GM19467 (cell line): Measurements from ENCODE around the gene ERBIN.
"Not testable (repeated sequence)": the region's sequence is repeated elsewhere in the genome, so short reads cannot be mapped to it uniquely, and the experiment has no call there.

Experiments used
- ATAC-seq: cut with Tn5 transposase; IDR thresholded peaks from one replicate; pipeline ENCODE4 v1.9.1; 2021; ENCODE audit warnings: mild to moderate bottlenecking, moderate library complexity; ENCODE audit not compliant: unreplicated experiment

Gene ERBIN

DNA sequence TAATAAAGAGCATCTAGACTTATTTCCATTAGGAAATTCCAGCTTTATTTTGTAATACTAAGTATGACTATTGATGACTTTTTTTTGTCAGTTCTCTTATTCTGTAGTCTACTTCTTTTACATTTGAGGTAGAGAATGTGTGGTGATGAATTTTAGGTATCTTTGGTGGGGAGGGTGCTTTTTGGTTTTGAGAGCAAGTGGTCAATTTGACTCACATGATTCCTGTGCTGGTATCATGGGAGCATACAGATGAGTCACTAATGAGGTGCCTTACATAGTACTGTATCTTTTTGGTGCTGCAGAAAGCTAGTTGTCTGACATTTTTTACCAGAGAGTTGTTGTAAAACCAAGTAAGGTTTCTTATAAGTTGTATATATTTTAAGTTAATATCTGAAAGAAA, 35.3 kb downstream of the ERBIN start:
- peak; percentile 58 for ATAC-seq

DNA sequence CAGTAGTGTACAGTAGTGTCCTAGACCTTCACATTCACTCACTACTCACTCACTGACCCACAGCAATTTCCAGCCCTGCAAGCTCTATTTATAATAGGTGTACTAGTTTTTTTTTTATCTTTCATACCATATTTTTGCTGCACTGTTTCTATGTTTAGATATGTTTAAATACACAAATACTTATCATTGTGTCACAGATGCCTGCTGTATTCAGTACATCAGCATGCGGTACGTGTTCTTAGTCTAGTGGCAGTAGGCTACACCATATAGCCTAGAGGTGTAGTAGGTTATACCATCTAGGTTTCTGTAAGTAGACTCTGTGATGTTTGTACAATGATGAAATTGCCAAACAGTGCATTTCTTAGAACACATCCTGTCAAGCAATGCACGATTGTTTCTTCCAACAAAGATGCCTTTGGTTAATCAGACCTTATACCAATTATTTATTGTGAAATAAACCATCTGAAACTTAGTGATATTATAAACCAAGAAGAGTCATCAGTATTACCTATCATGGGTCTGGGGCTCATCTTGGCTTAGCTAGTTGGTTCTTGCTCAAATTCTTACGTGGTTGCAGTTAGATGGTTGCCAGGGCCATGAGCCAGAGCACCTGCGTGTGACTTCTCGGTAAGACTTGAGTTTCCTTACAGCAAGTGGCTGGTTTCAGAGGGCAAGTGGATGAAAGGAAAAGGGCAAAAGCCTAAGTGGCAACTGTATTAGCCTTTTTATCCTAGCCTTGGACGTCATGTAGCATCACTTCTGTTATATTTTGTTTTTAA, 41.1 kb downstream of the ERBIN start:
- ATAC-seq: no peak

DNA sequence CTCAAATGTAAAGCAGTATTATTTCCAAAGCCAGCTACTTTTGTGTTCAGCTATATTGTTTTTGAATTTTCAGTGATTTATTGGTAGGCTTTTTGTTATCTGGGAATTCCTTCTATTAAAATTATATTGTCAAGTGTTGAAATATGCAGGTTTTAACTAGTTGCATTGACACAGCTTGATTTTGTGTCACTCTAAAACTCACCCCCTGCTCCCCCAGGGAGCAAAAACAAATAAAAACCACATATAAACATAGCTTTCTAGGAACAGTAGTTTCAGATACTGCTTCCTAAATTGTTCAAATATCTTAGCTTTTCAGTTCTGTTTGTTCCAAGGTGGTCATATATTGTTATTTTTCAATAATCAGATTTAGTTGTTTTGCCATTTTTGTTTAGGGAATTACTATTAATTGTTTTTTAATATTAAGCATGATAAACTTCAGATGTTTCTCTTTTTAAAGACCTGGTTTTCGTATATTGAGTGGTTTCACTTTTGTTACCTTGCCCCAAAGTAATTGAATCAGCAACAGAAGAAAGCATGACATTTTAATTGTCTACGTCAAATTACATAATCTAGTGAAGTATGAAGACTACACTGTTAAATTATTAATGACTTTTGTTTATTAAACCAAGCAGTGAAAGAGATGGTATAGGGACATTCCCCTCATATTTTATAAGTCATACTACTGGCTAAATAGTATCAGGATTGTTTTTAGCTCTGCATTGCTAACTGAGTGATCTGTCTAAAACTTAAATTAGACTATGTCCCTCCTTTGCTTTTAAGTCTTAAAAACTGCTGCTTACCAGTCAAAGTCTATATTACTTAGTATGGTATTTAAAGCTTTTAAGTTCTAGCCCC, 43.4 kb downstream of the ERBIN start:
- ATAC-seq: no peak

DNA sequence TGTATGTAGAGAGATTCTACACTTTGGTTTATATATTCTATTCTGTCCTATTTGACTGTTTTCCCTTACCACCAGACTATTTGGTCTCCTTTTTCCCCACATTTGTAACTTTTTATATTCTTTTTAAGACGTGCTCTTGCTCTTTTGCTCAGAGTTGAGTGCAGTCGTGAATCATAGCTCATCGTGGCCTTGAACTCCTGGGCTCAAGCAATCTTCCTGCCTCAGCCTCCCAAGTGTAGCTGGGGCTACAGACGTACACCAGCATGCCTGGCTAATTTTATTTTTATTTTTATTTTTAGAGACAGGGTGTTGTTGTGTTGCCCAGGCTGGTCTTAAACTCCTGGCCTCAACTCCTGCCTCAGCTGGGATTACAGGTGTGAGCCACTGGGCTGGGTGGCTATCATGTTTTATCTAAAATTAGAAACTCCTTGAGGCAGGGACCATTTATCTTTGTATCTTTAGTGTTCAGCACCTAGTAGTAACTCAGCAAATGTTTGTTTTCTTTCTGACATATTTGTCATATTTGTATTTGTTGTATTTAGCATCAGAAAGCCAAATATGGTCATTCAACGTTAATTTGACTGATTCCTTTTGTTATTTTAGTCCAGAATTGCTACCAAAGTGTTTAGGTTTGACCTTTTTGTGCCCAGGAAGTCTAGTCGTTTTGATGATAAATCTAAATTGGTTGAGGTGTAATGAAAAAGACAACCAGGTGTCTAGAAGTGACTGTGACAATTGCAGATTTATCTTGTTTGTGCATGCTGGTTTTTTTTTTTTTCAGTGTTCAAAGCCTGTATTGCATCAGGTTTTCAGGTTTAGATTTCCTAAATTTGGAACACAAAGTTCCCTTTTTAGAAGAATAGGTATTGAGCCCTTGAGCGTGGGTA, 44.3 kb downstream of the ERBIN start:
- ATAC-seq: no peak

DNA sequence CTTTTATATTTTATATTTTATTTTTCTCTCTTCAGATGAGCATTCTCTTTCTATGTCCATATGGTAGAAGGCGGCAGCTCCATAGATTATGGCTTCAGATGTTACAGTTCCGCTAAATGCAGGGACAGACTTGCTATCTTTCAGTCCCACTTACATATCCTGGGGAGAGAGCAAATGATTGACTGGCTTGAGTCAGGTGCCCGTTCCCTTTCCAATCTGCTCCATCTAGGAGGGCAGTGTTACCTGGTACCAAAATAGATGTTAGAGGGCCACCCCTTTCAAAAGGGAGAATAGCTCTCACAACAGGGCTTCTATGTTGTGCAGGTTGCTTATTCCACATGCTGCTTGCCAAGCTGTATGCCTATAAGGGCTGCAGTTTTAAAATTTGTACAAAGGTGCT, 45.3 kb downstream of the ERBIN start:
- no peak for ATAC-seq

DNA sequence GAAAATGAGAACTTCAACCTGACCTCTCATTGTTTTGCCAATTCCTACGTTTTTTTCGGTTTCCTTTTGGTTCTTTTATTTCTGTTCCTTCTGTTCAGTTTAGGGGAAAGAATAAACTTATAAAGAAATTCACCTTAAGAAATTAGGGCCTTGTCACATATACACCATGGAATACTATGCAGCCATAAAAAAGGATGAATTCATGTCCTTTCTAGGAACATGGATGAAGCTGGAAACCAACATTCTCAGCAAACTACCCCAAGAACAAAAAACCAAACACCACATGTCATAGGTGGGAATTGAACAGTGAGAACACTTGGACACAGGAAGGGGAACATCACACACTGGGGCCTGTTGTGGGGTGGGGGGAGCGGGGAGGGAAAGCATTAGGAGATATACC, 46.5 kb downstream of the ERBIN start:
- ATAC-seq: not testable (repeated sequence)

DNA sequence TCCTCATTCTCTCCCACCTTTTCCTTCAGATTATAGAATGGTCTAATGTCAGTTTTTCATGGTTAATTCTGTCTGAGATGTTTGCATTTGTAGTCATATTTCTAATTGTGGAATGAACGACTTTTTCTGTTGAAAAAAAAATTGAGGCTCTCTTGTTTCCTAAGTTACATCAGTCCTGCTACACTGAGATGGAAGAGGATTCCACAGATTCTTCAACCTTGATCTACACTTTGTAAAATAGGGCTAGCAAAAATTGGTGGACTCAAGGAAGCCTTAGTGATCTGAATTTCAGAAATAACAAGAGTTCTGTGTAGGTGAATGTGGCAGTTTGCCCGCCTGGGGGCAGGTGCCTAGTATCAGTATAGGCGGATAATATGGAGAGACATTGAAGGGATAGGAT, 51.9 kb downstream of the ERBIN start:
- ATAC-seq: no peak

DNA sequence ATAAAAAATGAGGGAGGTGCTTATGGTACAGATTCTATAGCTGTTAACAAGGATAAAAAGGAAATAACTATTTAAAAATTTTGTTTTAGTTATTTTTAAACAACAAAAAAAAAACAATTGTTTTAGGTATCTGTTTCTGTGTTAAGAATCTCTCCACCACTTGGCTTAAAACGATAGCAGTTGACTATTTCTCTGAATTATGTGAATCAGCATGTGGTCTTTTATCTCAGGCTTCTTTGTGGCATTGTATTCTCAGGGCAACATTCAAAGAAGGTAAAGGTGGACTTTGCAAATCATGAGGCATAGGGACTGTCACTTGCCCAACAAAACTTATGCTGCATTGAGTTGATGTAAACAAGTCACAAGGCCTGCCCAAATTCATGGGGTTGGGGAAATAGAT, 55.2 kb downstream of the ERBIN start:
- ATAC-seq: no peak

DNA sequence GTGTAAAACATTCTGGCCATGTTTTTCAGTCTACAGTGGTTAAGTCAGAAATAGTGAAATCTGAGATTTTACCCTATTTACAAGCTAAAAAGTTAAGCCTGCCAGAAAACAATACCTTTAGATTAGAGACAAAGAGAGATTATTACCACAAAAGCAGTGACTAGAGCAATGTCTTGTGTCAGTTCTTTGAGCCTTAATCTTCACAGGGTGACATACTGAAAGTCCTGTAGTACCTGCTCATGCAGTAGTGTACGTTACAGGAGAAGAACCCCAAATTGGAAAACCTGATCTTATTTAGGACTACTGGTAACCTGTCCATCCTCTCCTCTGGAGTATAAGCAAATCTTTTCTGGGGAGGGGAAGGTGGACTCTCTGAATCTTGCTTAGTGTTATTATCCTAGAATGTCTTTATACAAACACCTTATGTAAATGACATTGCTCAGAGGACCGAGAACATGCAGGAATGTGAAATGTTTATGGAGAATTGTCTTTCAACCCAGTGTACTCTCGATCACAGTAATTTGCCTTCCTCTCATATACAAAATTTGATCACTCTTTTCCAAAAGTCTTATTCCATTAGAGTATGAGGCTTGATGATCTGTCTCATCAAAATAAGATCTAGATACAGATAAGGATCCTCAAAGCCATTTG, 55.7 kb downstream of the ERBIN start:
- ATAC-seq: no peak

DNA sequence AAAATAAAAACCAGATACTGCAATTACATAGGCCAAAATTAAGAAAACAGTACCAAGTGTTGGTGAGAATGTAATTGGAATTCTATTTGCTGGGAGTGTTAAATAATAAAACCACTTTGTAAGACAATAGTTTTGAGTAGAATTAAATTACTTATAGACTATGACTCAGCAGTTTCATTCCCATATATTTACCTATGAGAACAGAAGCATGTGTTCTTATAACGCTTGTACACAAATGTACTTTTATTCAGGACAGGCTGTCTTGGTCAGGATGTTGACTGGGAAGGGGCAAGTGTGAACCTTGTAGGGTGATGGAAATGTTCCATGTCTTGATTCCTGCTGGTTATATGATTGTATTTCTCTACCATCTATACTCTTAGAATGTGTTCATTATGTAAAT, 56.3 kb downstream of the ERBIN start:
- no peak for ATAC-seq

DNA sequence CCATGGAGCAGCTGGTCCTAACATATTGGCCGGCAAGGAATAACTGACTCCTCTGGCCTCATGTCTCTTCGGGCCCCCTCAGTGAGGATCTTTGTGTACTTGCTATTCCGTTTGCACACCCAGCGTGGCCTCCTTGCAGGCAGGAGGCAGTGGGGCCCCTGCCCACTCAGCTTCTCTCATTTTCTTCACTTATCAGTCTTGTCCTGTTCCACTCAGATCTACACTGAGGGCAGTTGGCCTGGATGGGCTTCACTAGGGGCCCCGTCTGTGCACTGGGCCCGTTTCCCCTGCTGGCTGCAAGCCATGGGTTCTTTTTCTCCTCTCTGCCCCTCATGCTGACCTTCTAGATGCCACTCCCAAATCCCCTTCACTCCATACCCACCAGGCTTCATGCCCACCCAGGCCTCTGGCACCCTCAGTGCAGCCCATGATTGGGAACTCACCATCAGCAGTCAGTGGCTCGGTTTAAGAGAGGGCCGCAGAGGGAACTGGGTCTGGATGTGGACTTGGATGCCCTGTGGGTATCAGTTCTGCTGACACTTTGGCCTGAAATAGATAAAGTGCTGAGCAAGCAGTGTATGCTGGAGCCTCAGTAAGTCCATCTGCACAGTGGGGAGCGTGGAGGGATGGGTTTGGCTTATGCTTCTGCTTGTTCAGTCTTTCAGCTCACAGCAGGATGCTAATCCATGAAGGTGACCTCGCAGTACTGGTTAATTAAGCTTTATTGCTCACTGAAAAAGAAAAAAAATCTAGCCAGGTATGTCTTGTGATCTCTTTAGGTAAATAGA, 57.9 kb downstream of the ERBIN start:
- ATAC-seq: no peak

DNA sequence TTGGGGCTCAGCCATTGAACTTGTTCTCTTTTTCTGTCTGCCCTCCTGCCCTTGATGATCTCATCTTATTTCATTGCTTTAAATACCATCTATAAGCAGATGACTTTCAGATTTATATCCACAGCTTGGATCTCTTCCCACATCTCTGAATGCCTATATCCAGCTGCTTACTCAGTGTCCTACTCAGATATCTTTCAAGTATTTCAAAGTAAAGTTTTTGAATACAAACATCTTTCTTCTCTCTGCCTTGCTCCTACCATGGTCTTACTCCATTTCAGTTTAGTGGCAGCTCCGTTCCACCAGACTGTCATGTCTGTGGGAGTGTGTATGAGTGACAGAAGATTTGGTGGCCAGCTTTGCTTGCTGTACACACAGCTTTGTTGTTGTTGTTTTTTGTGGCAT, 59.7 kb downstream of the ERBIN start:
- no peak for ATAC-seq

DNA sequence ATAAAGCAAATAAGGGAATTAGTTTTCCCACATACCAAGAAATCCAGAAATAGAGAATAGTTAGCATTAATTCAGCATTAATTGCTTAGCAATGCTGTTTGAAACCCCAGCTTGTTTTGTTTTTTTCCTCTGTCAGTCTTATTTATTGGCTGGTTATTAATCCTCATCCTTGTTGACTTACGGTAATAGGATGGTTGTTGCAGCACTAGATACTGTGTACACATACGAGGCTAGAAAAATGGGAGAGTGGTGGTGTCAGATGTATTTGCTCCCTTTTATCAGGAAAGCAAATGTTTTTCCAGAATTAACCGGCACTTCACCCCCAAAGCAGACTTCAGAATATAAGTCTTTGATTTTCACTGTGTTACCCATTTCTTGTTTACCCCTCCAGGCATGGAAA, 60.4 kb downstream of the ERBIN start:
- ATAC-seq: no peak

DNA sequence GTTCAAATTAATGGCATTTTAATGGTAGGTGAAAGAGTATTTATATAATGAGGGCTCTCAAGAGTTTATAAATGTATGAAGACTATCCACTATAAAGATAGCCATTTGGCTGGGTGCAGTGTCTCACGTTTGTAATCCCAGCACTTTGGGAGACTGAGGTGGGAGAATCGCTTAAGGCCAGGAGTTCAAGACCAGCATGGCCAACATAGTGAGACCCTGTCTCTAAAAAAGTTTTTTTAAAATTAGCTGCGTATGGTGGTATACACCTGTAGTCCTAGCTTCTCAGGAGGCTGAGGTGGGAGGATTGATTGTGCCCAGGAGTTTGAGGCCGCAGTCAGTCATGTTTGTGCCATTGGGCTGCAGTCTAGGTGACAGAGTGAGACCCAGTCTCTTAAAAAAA, 61.6 kb downstream of the ERBIN start:
- ATAC-seq: no peak

DNA sequence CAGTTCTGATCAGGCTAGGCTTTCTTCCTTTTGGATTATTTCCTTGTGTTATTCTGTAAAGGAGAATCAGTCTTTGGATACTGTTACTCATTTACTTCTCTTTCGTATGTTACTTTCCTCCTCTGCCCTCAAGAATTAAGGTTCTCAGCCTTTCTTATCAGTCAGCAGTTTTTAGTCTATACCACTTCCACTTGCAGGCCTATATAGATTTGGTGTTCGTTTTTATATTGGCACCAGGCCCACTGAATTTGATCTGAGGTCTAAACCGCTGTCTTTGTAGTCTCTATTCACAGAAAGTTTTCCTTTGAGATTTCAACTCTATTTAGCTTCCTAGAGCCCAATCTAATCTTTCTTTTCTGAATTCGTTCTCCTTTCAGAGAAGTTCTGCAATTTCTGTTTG, 62.8 kb downstream of the ERBIN start:
- ATAC-seq: no peak

DNA sequence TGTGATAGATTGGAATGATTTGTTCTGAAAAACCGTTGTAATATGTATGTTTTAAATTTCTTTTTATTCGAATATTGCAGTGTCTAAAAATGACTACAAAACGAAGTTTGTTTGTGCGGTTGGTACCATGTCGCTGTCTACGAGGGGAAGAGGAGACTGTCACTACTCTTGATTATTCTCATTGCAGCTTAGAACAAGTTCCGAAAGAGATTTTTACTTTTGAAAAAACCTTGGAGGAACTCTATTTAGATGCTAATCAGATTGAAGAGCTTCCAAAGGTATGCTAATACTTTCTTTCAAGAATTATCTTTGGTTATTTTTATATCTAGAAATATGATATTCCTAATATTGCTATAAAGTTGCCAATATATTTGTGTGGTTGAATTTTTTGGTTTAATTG, 66.3 kb downstream of the ERBIN start:
- ATAC-seq: no peak

DNA sequence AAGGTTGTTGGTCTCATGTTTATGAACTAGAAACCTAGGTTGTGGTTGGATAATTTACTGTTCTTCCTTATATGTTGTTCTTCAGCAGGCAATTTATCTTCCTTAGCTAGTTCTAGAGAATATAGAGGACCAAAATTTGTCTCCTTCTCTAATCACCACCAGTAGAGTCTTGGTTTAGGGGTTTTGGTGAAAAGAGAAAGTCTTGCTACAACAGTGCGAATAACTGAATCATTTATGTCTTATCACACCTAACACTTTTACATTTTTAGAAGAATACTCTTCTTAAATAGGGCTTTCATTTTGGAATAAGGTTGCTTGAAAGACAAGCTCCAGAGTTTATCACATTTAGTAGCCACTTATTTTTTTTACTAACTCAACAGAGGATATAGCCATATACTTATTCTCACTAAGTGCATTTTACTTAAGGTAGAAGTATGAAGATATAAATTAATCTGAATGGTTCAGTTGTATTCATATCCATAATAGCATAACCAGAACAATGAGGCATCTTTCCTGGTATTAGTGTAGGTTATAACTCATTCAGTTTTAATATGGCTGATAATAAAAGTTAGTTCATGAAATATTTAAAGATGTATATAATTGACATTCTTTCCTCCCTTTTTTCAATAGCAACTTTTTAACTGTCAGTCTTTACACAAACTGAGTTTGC, 67.9 kb downstream of the ERBIN start:
- no peak for ATAC-seq

DNA sequence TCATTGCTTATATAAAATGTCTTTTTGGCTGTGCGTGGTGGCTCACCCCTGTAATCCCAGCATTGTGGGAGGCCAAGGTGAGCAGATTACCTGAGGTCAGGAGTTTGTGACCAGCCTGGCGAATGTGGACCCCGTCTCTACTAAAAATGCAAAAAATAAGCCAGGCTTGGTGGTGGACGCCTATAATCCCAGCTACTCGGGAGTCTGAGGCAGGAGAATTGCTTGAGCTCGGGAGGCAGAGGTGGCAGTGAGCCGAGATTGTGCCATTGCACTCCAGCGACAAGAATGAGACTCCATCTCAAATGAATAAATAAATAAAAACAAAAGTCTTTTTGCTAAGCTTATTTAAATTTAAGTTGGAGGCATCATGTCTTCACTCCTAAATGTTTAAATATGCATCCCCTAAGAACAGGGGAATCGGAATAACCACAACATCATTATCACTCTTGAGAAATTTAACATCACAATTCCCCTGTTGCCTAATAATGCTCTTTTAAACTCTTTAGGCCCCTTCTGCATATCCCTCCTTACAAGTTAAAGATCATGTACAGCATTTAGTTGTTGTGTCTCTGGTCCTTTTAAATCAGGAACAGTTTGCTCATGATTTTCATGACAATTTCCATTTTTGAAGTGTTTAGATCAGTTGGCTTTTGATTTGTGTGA, 72.8 kb downstream of the ERBIN start:
- ATAC-seq: no peak

DNA sequence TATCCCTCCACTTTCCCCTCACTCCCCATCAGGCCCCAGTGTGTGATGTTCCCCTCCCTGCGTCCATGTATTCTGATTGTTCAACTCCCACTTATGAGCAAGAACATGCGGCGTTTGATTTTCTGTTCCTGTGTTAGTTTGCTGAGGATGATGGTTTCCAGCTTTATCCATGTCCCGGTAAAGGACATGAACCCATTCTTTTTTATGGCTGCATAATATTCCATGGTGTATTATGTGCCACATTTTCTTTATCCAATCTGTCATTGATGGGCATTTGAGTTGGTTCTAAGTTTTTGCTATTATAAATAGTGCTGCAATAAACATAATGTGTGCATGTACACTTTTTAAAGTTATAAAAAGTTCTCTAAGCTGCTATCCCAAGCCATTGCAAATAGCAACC, 75.6 kb downstream of the ERBIN start:
- no peak for ATAC-seq
